Gastrocnemius medialis (tissue), 4 donors: ENCODE measurements around the gene MAPK14. TPM values are rescaled to one million over a fixed set of nuclear protein-coding genes. Genes with fewer than 3 reads are reported as not detected.
A peak's percentile ranks its signal among the peaks of the same experiment; 100 is the strongest.
"Not testable (repeated sequence)": the region's sequence is repeated elsewhere in the genome, so short reads cannot be mapped to it uniquely, and the experiment has no call there.

Experiments
- ATAC-seq, 2 donors: fragments of 150-250 bp; one replicate each; pipeline ENCODE4 v1.9.1; 2016
- DNase-seq, 2 donors: peaks; one replicate each; pipeline ENCODE4 v3.0.0-alpha.2; 2019
- H3K27ac ChIP-seq, 4 donors: fragments of 200-600 bp; sonication (generic); 1 replicate in 1 of 4; 2 replicates in 3 of 4; pipeline ENCODE4 v1.5.1; 2016 to 2018; ENCODE audit warnings: mild to moderate bottlenecking in 2 of 4, moderate library complexity in 1 of 4
- H3K27me3 ChIP-seq, 3 donors: fragments of 200-600 bp; sonication (generic) in 2 of 3; 1 replicate in 1 of 3; 2 replicates in 2 of 3; pipeline versions ENCODE4 v1.5.1 to v1.6.0; 2016 to 2019; ENCODE audit warnings: mild to moderate bottlenecking in 1 of 3, moderate library complexity in 1 of 3
- H3K36me3 ChIP-seq, 2 donors: fragments of 200-600 bp; sonication (generic) in 1 of 2; one replicate each; pipeline ENCODE4 v1.5.1; 2017 to 2018
- H3K4me1 ChIP-seq, 2 donors: fragments of 200-600 bp; sonication (generic) in 1 of 2; one replicate each; pipeline ENCODE4 v1.5.1; 2016 to 2017; ENCODE audit warnings: mild to moderate bottlenecking in 2 of 2
- H3K4me3 ChIP-seq, 4 donors: fragments of 200-600 bp; sonication (generic) in 3 of 4; 1 replicate in 1 of 4; 2 replicates in 3 of 4; pipeline ENCODE4 v1.5.1; 2016 to 2019; ENCODE audit warnings: mild to moderate bottlenecking in 2 of 4
- H3K9me3 ChIP-seq, 3 donors: fragments of 200-600 bp; sonication (generic) in 2 of 3; 1 replicate in 1 of 3; 2 replicates in 2 of 3; pipeline ENCODE4 v1.5.1; 2016 to 2019
- POLR2A ChIP-seq, 2 donors: fragments of 450-650 bp; IDR thresholded peaks; one replicate each; pipeline ENCODE4 v1.6.1; 2017; ENCODE audit warnings: antibody characterized with exemption in 2 of 2, mild to moderate bottlenecking in 2 of 2, moderate library complexity in 2 of 2
- in situ Hi-C, 4 donors: fragments of 200-750 bp; cut with MboI; loops; one replicate each; pipeline versions ENCODE4 v1.15.0 to v1.8.0; 2017; ENCODE audit warnings: low sequenced_read_pairs in 4 of 4
- intact Hi-C: fragments of 100-400 bp; cut with DNase I; formaldehyde crosslinking; loops from one replicate; pipeline ENCODE4 v1.15.1; 2023; ENCODE audit warnings: low total_unique reads
- total RNA-seq, 4 donors: library from RNA; depleted of rRNA; stranded (reverse); fragments of >200 nt; gene quantifications; one replicate each; pipeline versions ENCODE4 v1.1.0 to v1.2.3, GENCODE V29; 2016
- TF ChIP-seq, protein P1 (sequence below), 5 experiments: fragments of 450-650 bp in 3 of 5; fragments of 200-600 bp in 2 of 5; sonication (generic) in 2 of 5; IDR thresholded peaks in 4 of 5; conservative IDR thresholded peaks in 1 of 5; 1 replicate in 4 of 5; 2 replicates in 1 of 5; pipeline ENCODE4 v1.5.1; 2016 to 2019; ENCODE audit warnings: antibody characterized with exemption in 5 of 5, mild to moderate bottlenecking in 3 of 5, moderate library complexity in 3 of 5

Gene MAPK14
- total RNA-seq, 4 donors from 2014 or later = 37.6 to 42.4 (median 40.2) TPM

DNA sequence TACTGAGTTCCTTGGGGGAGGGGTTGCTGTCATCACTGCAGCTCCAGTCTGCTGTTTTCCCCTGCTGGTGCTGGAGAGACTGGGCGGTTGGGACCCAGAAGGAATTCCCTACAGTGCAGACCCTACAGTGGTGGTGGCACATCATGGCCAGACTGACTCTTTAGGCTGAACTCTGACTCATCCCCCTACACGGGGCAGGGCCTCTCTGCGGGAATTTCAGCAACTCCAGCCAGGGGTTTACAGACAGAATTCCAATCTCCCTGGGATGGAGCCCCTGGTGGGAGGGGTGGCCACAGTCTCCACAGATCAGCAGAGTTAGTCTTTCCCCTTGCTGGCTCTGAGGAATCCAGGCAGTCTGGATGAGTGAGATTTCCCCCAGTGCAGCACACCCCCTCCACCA, 55.8 kb downstream of the MAPK14 start:
- intact Hi-C loops (no loop called here), in situ Hi-C loops (no loop called here)
- Histone ChIP-seq H3K9me3 (peaks cover 0 to 4% (median 0%) of the 10 kb centered on the region in 3 donors), H3K4me3 (no peak overlapping the region), H3K36me3 (peaks cover 0 to 51% of the 10 kb centered on the region in 2 donors), H3K4me1 (no peaks in the 10 kb centered on the region), H3K27ac (no peak overlapping the region), H3K27me3 (no peaks in the 10 kb centered on the region)
- DNase-seq = no peak
- ATAC-seq = no peak
- TF ChIP-seq, protein P1, sequence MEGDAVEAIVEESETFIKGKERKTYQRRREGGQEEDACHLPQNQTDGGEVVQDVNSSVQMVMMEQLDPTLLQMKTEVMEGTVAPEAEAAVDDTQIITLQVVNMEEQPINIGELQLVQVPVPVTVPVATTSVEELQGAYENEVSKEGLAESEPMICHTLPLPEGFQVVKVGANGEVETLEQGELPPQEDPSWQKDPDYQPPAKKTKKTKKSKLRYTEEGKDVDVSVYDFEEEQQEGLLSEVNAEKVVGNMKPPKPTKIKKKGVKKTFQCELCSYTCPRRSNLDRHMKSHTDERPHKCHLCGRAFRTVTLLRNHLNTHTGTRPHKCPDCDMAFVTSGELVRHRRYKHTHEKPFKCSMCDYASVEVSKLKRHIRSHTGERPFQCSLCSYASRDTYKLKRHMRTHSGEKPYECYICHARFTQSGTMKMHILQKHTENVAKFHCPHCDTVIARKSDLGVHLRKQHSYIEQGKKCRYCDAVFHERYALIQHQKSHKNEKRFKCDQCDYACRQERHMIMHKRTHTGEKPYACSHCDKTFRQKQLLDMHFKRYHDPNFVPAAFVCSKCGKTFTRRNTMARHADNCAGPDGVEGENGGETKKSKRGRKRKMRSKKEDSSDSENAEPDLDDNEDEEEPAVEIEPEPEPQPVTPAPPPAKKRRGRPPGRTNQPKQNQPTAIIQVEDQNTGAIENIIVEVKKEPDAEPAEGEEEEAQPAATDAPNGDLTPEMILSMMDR (IDR thresholded peaks at IDR 0.05 in 4 of 5, conservative IDR thresholded peaks at IDR 0.05 in 1 of 5) = no peak
- TF ChIP-seq POLR2A (IDR thresholded peaks at IDR 0.05) = no peak

DNA sequence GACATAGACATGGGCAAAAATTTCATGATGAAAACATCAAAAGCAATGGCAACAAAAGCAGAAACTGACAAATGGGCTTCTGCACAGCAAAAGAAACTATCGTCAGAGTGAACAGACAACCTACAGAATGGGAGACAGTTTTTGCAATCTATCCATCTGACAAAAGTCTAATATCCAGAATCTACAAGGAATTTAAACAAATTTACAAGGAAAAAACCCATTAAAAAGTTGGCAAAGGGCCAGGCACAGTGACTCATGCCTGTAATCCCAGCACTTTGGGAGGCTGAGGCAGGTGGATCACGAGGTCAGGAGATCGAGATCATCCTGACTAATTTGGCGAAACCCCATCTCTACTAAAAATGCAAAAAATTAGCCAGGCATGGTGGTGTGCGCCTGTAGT, 60.6 kb downstream of the MAPK14 start:
- in situ Hi-C loops, intact Hi-C loops, H3K27me3 ChIP-seq: not testable (repeated sequence)

DNA sequence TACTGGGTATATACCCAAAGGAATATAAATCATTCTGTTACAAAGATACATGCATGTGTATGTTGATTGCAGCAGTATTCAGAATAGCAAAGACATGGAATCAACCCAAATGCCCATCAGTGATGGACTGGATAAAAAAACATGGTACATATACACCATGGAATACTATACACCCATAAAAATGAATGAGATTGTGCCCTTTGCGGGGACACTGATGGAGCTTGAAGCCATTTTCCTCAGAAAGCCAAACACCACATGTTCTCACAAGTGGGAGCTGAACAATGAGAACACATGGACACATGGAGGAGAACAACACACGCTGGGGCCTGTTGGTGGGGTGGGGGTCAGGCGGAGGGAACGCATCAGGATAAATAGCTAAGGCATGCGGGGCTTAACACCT, 61.4 kb downstream of the MAPK14 start:
- no peaks in the 10 kb centered on the region for H3K9me3 ChIP-seq
- no peak for DNase-seq
- no peaks in the 10 kb centered on the region for H3K4me1 ChIP-seq
- TF ChIP-seq, protein P1 (IDR thresholded peaks at IDR 0.05 in 4 of 5, conservative IDR thresholded peaks at IDR 0.05 in 1 of 5) = no peak
- TF ChIP-seq POLR2A (IDR thresholded peaks at IDR 0.05) = no peak
- H3K27me3 ChIP-seq = no peaks in the 10 kb centered on the region
- H3K4me3 ChIP-seq = no peak overlapping the region
- ATAC-seq = no peak
- peaks cover 0 to 16% of the 10 kb centered on the region in 2 donors for H3K36me3 ChIP-seq
- in situ Hi-C loops (no loop called here), intact Hi-C loops (no loop called here)
- H3K27ac ChIP-seq = no peak overlapping the region

More for the DNA sequence above, 60.6 kb downstream of the MAPK14 start:
- H3K36me3 ChIP-seq = peaks cover 0 to 25% of the 10 kb centered on the region in 2 donors
- not testable (repeated sequence) for H3K9me3 ChIP-seq, H3K4me3 ChIP-seq, H3K27ac ChIP-seq, ATAC-seq, DNase-seq, H3K4me1 ChIP-seq

DNA sequence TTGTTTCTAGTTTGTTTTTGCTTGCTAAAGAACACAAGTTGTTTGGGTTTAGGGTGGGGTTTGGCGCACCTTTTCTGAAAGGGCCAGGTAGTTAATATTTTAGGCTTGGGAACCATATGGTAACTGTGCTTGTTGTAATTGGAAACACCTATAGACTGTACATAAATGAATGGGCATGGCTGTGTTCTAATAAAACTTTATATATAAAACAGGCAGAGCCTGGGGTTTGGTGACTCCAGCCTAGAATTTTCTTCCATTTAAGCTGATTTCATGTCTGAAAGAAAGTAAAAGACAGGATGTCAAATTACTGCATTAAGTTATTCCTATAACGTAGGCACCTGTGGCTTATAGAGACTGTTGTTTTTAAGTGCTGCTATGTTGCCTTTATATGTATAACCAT, 66.6 kb downstream of the MAPK14 start:
- H3K36me3 ChIP-seq = peaks cover 0 to 32% of the 10 kb centered on the region in 2 donors
- intact Hi-C loops (loop anchor here (10.0 kb wide), 1 partner anchor 169 kb away; the partner anchor contains the start of gene SRPK1), in situ Hi-C loops (no loop called here)
- peaks cover 10 to 11% of the 10 kb centered on the region in 2 donors for H3K4me1 ChIP-seq
- peak overlapping the region; percentile 33 to 61 (median 59) for H3K27ac ChIP-seq
- H3K9me3 ChIP-seq = no peaks in the 10 kb centered on the region
- H3K27me3 ChIP-seq = no peaks in the 10 kb centered on the region
- no peak for ATAC-seq
- no peak for TF ChIP-seq POLR2A (IDR thresholded peaks at IDR 0.05)
- TF ChIP-seq, protein P1 (IDR thresholded peaks at IDR 0.05 in 4 of 5, conservative IDR thresholded peaks at IDR 0.05 in 1 of 5) = no peak
- no peak overlapping the region for H3K4me3 ChIP-seq
- DNase-seq = no peak

DNA sequence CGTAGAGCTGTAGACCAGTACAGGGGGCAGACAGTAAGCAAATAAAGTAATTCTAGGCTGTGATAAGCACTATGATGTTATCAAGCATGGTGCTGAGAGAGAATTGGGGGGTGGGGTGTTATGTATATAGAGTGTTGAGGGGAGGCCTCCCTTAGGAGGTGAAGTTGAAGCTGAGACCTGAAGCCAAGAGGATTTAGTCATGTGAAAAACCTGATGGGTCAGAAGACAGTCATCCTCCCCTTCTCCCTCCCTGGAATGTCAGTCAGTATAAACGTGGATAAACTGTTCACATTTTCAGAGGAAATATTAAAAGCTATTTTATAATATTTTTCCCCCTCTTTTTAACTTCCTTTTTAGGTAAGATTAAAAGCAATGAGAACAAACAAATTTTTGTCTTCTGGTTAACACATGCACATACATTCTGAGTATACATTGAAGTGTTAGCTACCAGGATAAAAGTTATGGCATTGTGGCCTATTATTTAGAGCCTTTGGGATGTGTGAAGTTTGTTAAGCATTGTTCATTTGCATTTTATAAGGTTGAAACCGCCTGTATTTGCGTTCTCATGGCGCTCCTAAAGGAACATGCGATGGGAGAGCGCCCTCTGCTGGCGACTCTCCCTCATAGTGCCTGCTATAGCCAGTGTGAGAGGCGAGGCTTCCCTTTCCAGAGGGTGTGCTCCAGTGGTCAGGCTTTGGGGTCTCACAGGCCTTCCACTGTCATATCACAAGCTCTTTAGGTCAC, 67.3 kb downstream of the MAPK14 start:
- Histone ChIP-seq H3K4me1 (peaks cover 11 to 13% of the 10 kb centered on the region in 2 donors), H3K27me3 (no peaks in the 10 kb centered on the region), H3K27ac (peak overlapping the region; percentile 33 to 61 (median 59)), H3K4me3 (no peak overlapping the region), H3K36me3 (peaks cover 0 to 32% of the 10 kb centered on the region in 2 donors), H3K9me3 (no peaks in the 10 kb centered on the region)
- no peak for TF ChIP-seq POLR2A (IDR thresholded peaks at IDR 0.05)
- TF ChIP-seq, protein P1 (IDR thresholded peaks at IDR 0.05 in 4 of 5, conservative IDR thresholded peaks at IDR 0.05 in 1 of 5) = peak; percentile 92 to 97 (median 95)
- in situ Hi-C loops = loop anchor here (5.0 kb wide), 1 partner anchor 68 kb away; the partner anchor contains the start of gene MAPK14 (in 4 of the 4)
- intact Hi-C loops = loop anchor here (1.0 to 10.0 kb wide), 2 partner anchors 68 to 170 kb away; partner anchors contain the start of genes MAPK14 and SRPK1
- ATAC-seq = peak; percentile 89 to 94
- DNase-seq = peak; percentile 47 to 73
